GM18909 (cell line): ENCODE data around the gene C16orf89.
"Not testable (repeated sequence)": the region's sequence is repeated elsewhere in the genome, so short reads cannot be mapped to it uniquely, and the experiment has no call there.

ENCODE experiments used
- ATAC-seq: cut with Tn5 transposase; IDR thresholded peaks from one replicate; pipeline ENCODE4 v1.9.1; 2021; ENCODE audit warnings: mild to moderate bottlenecking; ENCODE audit not compliant: unreplicated experiment, poor library complexity

The C16orf89 gene

GRCh38 chr16:5065813-5066212, at the start of gene C16orf89:
C16orf89 (minus strand) TSS chr16:5065956; CDS start chr16:5065908, 48 bp downstream.
- ATAC-seq = no peak

- not testable (repeated sequence) for ATAC-seq
Measured at GRCh38 chr16:5110933-5111332, 45.2 kb upstream of the C16orf89 start.

GRCh38 chr16:5108505-5109158, 42.9 kb upstream of the C16orf89 start:
- ATAC-seq = no peak

- not testable (repeated sequence) for ATAC-seq
Measured at GRCh38 chr16:5105039-5105438, 39.3 kb upstream of the C16orf89 start.

GRCh38 chr16:5103296-5104032, 37.7 kb upstream of the C16orf89 start:
- ATAC-seq = not testable (repeated sequence)

- not testable (repeated sequence) for ATAC-seq
Measured at GRCh38 chr16:5099174-5099573, 33.4 kb upstream of the C16orf89 start.

- ATAC-seq = not testable (repeated sequence)
Measured at GRCh38 chr16:5098221-5099159, 32.7 kb upstream of the C16orf89 start.

- peak; percentile 98 for ATAC-seq
Measured at GRCh38 chr16:5097470-5098220, 31.9 kb upstream of the C16orf89 start, which contains the start of gene EEF2KMT. EEF2KMT (minus strand) TSS chr16:5097795; CDS start chr16:5097739, 56 bp downstream.

GRCh38 chr16:5097061-5097469, 31.3 kb upstream of the C16orf89 start:
- not testable (repeated sequence) for ATAC-seq

GRCh38 chr16:5096437-5097060, 30.8 kb upstream of the C16orf89 start:
- not testable (repeated sequence) for ATAC-seq

GRCh38 chr16:5095145-5095830, 29.5 kb upstream of the C16orf89 start:
- not testable (repeated sequence) for ATAC-seq

GRCh38 chr16:5093746-5094145, 28.0 kb upstream of the C16orf89 start:
- not testable (repeated sequence) for ATAC-seq

GRCh38 chr16:5093081-5093480, 27.3 kb upstream of the C16orf89 start:
- ATAC-seq = not testable (repeated sequence)

- ATAC-seq = not testable (repeated sequence)
Measured at GRCh38 chr16:5090592-5090991, 24.8 kb upstream of the C16orf89 start.

GRCh38 chr16:5089911-5090555, 24.3 kb upstream of the C16orf89 start:
- not testable (repeated sequence) for ATAC-seq

GRCh38 chr16:5088936-5089335, 23.2 kb upstream of the C16orf89 start:
- ATAC-seq = not testable (repeated sequence)

GRCh38 chr16:5088086-5088790, 22.5 kb upstream of the C16orf89 start:
- not testable (repeated sequence) for ATAC-seq
